ENCODE data around the gene BSPH1.

The BSPH1 gene

DNA sequence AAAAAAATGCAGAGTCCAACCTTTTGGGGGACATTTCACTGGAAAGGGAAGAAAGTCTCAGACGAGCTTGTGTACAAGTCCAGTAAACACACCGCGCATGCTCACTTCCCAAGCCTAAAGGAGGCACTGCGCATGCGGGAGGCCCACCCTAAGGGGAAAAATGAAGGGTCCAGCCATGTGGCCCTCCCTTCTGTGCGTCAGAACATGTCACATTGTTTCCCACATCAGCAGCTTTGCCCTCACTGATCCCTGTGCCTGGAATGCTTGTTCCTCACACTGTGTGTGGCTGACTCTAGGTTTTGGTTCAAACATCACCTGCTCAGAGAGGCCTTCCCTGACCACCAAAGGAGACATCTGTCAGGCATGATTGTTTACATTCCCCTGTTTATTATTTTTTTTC lies 6.8 kb upstream of the BSPH1 start:
- TF ChIP-seq, protein P1, sequence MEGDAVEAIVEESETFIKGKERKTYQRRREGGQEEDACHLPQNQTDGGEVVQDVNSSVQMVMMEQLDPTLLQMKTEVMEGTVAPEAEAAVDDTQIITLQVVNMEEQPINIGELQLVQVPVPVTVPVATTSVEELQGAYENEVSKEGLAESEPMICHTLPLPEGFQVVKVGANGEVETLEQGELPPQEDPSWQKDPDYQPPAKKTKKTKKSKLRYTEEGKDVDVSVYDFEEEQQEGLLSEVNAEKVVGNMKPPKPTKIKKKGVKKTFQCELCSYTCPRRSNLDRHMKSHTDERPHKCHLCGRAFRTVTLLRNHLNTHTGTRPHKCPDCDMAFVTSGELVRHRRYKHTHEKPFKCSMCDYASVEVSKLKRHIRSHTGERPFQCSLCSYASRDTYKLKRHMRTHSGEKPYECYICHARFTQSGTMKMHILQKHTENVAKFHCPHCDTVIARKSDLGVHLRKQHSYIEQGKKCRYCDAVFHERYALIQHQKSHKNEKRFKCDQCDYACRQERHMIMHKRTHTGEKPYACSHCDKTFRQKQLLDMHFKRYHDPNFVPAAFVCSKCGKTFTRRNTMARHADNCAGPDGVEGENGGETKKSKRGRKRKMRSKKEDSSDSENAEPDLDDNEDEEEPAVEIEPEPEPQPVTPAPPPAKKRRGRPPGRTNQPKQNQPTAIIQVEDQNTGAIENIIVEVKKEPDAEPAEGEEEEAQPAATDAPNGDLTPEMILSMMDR (IDR thresholded peaks at IDR 0.05; ENCODE audit: low read length) = no peak
- TF ChIP-seq EZH2phosphoT487 (IDR thresholded peaks at IDR 0.05; ENCODE audit: low read length) (no peak), EZH2 (optimal IDR thresholded peaks at IDR 0.05; ENCODE audit: low read depth, low read length) (no peak)
- Histone ChIP-seq H3K4me1 (ENCODE audit: low read length) (no peaks in the 10 kb centered on the region), H4K20me1 (ENCODE audit: insufficient read depth, low read length) (no peaks in the 10 kb centered on the region), H3K9ac (ENCODE audit: low read length) (no peak overlapping the region), H3K4me3 (ENCODE audit: low read length) (no peak overlapping the region), H2AFZ (ENCODE audit: low read length) (no peak overlapping the region), H3K27ac (ENCODE audit: low read length) (no peak overlapping the region), H3K27me3 (replicated peaks; ENCODE audit: insufficient read depth, low read length) (peaks cover 92% of the 10 kb centered on the region), H3K4me2 (ENCODE audit: low read depth, low read length) (no peak overlapping the region), H3K9me3 (replicated peaks; ENCODE audit: insufficient read depth, low read length) (no peaks in the 10 kb centered on the region), H3K9me2 (replicated peaks; ENCODE audit: insufficient read depth, low read length) (no peaks in the 10 kb centered on the region), H3F3A (ENCODE audit: insufficient read depth, low read length) (no peaks in the 10 kb centered on the region), H3K79me2 (ENCODE audit: low read length) (no peaks in the 10 kb centered on the region), H3K36me3 (replicated peaks; ENCODE audit: insufficient read depth, low read length) (no peaks in the 10 kb centered on the region)
- no peak for DNase-seq

DNA sequence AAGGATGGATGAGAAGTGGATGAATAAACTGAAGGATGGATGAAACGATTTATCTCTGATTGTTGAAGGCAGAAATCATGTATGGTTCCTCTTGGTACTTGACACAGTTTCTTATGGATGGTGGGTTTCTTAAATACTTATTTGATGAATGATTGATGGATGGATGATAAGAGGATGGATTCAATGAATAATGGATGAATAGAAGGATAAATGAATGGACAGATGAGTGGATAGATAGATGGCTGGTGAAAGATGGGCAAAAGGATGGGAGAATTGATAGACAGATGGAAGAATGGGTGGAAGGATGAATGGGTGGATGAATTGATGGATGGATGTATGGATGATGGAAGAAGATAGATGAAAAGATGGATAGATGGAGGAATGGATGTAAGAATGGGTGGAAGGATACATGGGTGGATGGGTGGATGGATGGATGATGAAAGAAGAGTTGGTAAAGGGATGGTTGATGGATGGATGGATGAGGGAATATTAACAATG lies 4.3 kb upstream of the BSPH1 start:
- Histone ChIP-seq H4K20me1 (ENCODE audit: insufficient read depth, low read length) (no peaks in the 10 kb centered on the region), H3K9ac (ENCODE audit: low read length) (no peak overlapping the region), H3K27me3 (replicated peaks; ENCODE audit: insufficient read depth, low read length) (peaks cover 91% of the 10 kb centered on the region), H3K27ac (ENCODE audit: low read length) (no peak overlapping the region), H3F3A (ENCODE audit: insufficient read depth, low read length) (no peaks in the 10 kb centered on the region), H2AFZ (ENCODE audit: low read length) (no peak overlapping the region), H3K36me3 (replicated peaks; ENCODE audit: insufficient read depth, low read length) (no peaks in the 10 kb centered on the region), H3K9me3 (replicated peaks; ENCODE audit: insufficient read depth, low read length) (no peaks in the 10 kb centered on the region), H3K9me2 (replicated peaks; ENCODE audit: insufficient read depth, low read length) (no peaks in the 10 kb centered on the region), H3K4me2 (ENCODE audit: low read depth, low read length) (no peak overlapping the region), H3K79me2 (ENCODE audit: low read length) (no peaks in the 10 kb centered on the region), H3K4me3 (ENCODE audit: low read length) (no peak overlapping the region), H3K4me1 (ENCODE audit: low read length) (no peaks in the 10 kb centered on the region)
- TF ChIP-seq, protein P1 (IDR thresholded peaks at IDR 0.05; ENCODE audit: low read length) = no peak
- TF ChIP-seq EZH2 (optimal IDR thresholded peaks at IDR 0.05; ENCODE audit: low read depth, low read length) (no peak), EZH2phosphoT487 (IDR thresholded peaks at IDR 0.05; ENCODE audit: low read length) (no peak)
- no peak for DNase-seq

DNA sequence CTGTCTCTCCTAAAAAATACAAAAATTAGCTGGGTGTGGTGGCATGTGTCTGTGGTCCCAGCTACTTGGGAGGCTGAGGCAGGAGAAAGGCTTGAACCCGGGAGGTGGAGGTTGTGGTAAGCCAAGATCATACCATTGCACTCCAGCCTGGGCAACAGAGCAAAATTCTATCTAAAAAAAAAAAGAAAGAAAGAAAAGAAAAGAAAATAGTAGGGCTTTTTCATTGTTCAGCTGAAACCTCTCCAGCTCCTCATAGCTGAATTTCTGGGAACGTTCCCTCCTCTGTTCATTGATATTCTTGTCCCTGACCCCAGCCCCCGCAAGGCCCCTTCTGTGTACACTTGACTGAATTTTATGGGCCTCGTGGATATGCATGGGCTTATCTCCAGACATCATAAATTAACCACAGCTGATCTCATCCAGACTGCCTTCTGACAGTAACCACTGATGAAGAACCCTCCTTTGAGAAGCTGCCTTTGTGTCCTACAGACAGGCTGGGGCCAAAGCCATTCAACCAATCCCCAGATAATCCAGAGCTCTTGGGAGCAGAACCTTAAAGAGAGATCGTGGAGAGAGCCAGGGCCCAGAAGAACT lies 2.3 kb upstream of the BSPH1 start, which contains the start of gene ELSPBP1:
Gene ELSPBP1, plus strand, starts transcription at position 424 of the 594 bp plus-strand sequence. CDS start 14,036 bp downstream, outside the sequence.
- Histone ChIP-seq H4K20me1 (ENCODE audit: insufficient read depth, low read length) (no peaks in the 10 kb centered on the region), H3K4me1 (ENCODE audit: low read length) (no peaks in the 10 kb centered on the region), H3K4me3 (ENCODE audit: low read length) (no peak within 1 kb of the TSS), H3K9ac (ENCODE audit: low read length) (no peak within 1 kb of the TSS), H3K27ac (ENCODE audit: low read length) (no peak within 1 kb of the TSS), H3K79me2 (ENCODE audit: low read length) (no peaks in the 10 kb centered on the region), H3K27me3 (replicated peaks; ENCODE audit: insufficient read depth, low read length) (peaks cover 93% of the 10 kb centered on the region), H3F3A (ENCODE audit: insufficient read depth, low read length) (no peaks in the 10 kb centered on the region), H2AFZ (ENCODE audit: low read length) (no peak within 1 kb of the TSS), H3K36me3 (replicated peaks; ENCODE audit: insufficient read depth, low read length) (no peaks in the 10 kb centered on the region), H3K9me3 (replicated peaks; ENCODE audit: insufficient read depth, low read length) (no peaks in the 10 kb centered on the region), H3K4me2 (ENCODE audit: low read depth, low read length) (no peak within 1 kb of the TSS), H3K9me2 (replicated peaks; ENCODE audit: insufficient read depth, low read length) (no peaks in the 10 kb centered on the region)
- DNase-seq = no peak
- TF ChIP-seq EZH2phosphoT487 (IDR thresholded peaks at IDR 0.05; ENCODE audit: low read length) (no peak), EZH2 (optimal IDR thresholded peaks at IDR 0.05; ENCODE audit: low read depth, low read length) (no peak)
- TF ChIP-seq, protein P1 (IDR thresholded peaks at IDR 0.05; ENCODE audit: low read length) = no peak

All from MM.1S (cell line).